HL-60/S4 treated with phorbol 12-myristate 13-acetate at 8.2 ng/mL for 4 days and 3 days (cell line): Measurements from ENCODE around the gene WDFY1.
"Not testable (repeated sequence)": the region's sequence is repeated elsewhere in the genome, so short reads cannot be mapped to it uniquely, and the experiment has no call there.

ENCODE experiments used
- in situ Hi-C: fragments of 300-500 bp; cut with MboI; formaldehyde crosslinking; loops from 2 replicates; pipeline ENCODE4 v1.15.0; 2022; ENCODE audit warnings: low sequenced_read_pairs

The WDFY1 gene

GRCh38 chr2:223957092-223957851 is 12.1 kb upstream of the WDFY1 start, which contains the start of gene MRPL44:
Gene MRPL44 (plus strand): TSS chr2:223957463. CDS start chr2:223957473, 10 bp downstream.
- in situ Hi-C loops, result no loop called here

- in situ Hi-C loops, result no loop called here
Measured at GRCh38 chr2:223956300-223956699, 11.2 kb upstream of the WDFY1 start.

- in situ Hi-C loops, result no loop called here
Measured at GRCh38 chr2:223954401-223954800, 9.3 kb upstream of the WDFY1 start.

DNA sequence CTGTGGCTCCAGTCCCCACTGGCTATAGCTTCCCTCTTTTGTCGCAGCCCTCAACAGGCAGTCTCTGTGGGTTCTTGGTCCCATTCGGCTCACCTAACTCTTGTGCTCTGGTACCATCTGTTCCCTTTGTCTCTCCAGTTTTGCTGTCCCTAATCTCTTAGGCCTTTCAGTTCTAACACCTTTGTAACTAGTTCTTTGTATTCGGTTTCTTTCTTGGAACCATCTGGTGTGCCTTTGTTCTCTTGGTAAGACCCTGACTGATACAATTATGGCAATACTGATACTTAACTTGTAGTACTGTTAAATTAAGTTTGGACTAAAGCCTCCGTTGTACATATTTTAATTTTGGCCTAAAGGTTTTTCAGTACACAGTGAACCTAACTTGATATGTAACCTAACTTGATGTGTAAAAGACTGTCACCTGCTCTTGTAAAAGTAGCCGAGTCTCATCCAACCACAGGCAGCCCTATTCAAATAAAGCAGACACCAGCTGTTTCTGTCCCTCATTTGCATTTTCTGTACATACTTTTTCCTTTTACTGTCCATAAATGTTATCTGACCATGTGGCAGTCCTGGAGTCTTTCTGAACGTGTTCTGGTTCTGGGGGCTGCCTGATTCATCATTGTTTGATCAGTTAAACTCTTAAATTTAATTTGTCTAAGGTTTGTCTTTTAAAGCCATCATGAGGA is 7.3 kb upstream of the WDFY1 start:
- in situ Hi-C loops, result no loop called here

DNA sequence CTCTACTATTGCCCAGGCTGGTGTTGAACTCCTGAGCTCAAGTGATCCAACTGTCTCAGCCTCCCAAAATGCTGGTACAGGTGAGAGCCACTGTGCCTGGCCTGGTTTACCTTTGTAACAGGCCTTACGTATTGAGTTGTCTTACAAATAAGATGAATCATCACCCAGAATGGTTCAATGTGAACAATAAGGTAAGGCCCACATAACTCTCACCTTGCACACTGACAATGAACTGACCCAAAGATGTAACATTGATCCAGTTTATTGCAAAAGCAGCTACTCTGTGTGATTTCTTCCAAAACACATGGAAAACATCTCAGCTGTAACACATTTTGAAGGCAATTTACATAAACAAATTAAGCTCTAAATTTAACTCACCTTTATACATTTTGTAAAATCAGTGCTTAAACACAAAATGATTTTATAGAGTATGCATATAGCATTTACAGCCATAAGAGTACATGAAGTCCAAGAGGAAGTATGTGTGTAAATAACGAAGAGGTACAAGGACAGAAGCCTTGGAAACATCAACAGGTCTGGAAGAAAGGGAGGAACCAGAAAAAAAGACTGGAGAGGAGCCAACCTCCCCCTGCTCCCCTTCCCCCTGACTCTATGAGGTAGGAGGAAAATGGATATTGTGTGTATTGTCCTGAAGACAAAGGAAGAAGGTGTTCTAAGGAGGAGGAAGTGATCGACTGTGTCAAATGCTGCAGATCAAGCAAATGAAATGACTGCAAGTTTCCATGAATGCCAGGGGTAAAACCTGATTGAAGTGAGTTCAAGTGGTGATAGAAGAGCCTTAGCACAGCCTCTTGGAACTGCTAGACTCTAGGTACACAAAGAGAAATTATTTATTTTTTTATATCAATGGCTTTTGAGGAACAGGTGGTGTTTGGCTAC is 5.6 kb upstream of the WDFY1 start:
- in situ Hi-C loops, result no loop called here

- in situ Hi-C loops, result no loop called here
Measured at GRCh38 chr2:223949241-223949840, 4.2 kb upstream of the WDFY1 start.

- in situ Hi-C loops, result no loop called here
Measured at GRCh38 chr2:223947711-223948205, 2.6 kb upstream of the WDFY1 start.

- in situ Hi-C loops, result no loop called here
Measured at GRCh38 chr2:223945755-223946154, 620 bp upstream of the WDFY1 start.

DNA sequence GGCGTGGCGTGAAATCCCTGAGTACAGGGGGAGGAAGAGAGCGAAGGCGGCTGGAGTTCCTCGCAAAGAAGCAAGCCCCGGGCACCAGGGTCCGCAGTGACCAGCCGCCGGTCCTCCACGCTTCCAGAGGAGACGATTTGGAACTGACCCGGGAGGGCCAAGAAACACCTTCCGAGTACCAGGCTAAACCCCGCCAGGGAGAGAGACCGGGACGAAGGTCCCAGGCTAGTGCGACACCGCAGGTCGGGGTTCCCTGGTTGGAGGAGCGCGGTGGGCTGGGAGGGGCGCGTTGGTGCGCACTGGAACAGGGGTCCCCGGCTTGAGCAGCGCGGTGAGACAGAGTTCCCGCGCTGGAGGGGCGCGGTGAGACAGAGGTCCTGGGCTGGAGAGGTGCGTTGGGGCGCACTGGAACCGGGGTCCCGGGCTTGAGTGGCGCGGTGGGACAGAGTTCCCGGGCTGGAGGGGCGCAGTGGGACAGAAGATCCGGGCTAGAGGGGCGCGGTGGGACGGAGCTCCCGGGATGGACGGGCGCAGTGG is 901 bp downstream of the WDFY1 start:
- in situ Hi-C loops, result no loop called here

- in situ Hi-C loops, result no loop called here
Measured at GRCh38 chr2:223943561-223944008, 1.6 kb downstream of the WDFY1 start.

DNA sequence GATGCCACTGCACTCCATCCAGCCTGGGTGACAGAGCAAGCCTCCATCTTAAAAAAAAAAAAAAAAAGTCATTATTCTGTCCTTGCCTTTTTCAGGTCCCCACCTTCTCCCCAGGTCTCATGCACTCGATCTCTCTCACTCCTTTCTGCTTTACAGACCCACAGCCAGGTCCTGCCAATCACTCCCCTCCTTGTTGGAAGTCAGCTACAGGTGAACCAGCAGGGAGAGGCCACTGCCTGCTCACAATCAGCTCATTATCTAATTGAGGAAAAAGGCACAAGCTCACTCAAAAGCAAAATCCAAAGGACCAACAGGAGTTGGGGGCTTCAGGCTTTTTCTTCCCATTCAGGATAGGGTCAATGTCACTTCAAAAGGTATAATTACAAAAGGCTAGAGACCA is 2.0 kb downstream of the WDFY1 start:
- in situ Hi-C loops, result no loop called here

GRCh38 chr2:223941579-223942277 is 3.4 kb downstream of the WDFY1 start:
- in situ Hi-C loops, result no loop called here

DNA sequence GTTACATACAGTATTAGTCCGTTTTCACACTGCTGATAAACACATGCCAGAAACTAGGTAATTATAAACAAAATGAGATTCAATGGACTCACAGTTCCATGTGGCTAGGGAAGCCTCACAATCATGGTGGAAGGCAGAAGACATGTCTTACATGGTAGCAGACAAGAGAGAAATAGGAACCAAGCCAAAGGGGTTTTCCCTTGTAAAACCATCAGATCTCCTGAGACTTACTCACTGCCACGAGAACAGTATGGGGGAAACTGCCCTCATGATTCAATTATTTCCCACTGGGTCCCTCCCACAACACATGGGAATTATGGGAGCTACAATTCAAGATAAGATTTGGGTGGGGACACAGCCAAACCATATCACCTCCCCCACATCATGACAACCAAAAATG is 5.7 kb downstream of the WDFY1 start:
- in situ Hi-C loops, result not testable (repeated sequence)

- in situ Hi-C loops, result no loop called here
Measured at GRCh38 chr2:223937535-223937934, 7.6 kb downstream of the WDFY1 start.

DNA sequence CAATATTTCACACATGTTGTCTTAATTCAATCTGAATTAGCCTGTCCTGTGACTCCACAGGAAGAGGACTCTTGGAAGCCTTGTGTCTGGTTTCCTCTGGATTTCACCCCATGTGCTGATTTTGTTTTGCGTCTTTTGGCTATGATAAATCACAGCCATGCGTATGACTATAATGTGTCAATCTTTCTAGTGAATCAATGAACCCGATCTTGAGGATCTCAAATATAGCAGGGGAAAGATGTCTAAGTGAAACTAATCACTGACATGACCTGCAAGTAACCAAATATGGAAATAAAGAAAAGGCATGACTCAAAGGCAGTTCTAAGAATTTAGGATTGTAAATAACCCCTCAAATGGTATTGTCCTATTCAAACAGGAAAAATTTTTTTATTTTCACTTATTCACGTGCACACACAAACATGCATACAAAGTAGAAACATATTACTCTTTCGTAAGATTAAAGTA is 8.2 kb downstream of the WDFY1 start:
- in situ Hi-C loops, result no loop called here

- in situ Hi-C loops, result no loop called here
Measured at GRCh38 chr2:223935459-223936125, 9.5 kb downstream of the WDFY1 start.

DNA sequence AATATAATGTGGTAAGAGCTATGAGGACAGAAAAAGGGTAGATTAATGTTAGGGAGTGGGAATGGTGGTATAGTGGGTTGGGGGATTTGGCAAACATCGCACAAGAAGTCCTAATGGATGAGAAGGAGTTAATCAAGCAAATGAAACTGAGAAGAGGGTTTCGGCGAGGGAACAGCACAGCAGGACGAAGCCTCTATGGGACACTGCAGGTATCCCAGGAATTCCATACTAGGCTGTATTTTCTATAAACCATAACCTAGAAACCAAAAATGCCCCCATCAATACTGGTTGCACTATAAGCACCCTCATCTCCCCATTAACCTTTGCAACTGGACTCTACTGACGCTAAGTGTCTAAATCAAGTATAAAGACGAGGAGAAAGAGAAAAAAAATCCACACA is 10.3 kb downstream of the WDFY1 start:
- in situ Hi-C loops, result no loop called here

- in situ Hi-C loops, result no loop called here
Measured at GRCh38 chr2:223932816-223933800, 12.0 kb downstream of the WDFY1 start.
